Smooth muscle cell (in vitro differentiated cells): ENCODE results near the gene PTPRM. TPM values are rescaled to one million over a fixed set of nuclear protein-coding genes. Genes with fewer than 3 reads are reported as not detected.

Experiments used
- DNase-seq: peaks from one replicate; lab custom pipeline; 2025; ENCODE audit not compliant: unreplicated experiment; lab: John Stamatoyannopoulos, UW
- H2AFZ ChIP-seq: fragments of 200-600 bp; sonication (generic); 2 replicates; pipeline ENCODE4 v1.6.0; 2016; ENCODE audit warnings: antibody characterized with exemption, low read depth, mild to moderate bottlenecking
- H3F3A ChIP-seq: fragments of 200-600 bp; sonication (generic); 2 replicates; pipeline ENCODE4 v1.6.0; 2017; ENCODE audit warnings: antibody characterized with exemption, low read depth
- H3K27ac ChIP-seq: fragments of 200-600 bp; sonication (generic); 2 replicates; pipeline ENCODE4 v1.5.1; 2016; ENCODE audit warnings: low read depth, mild to moderate bottlenecking
- H3K27me3 ChIP-seq: fragments of 200-600 bp; sonication (generic); 2 replicates; pipeline ENCODE4 v1.6.1; 2016; ENCODE audit warnings: low read depth, mild to moderate bottlenecking
- H3K36me3 ChIP-seq: fragments of 200-600 bp; sonication (generic); 2 replicates; pipeline ENCODE4 v1.5.1; 2016; ENCODE audit warnings: low read depth
- H3K4me1 ChIP-seq: fragments of 200-600 bp; sonication (generic); 2 replicates; pipeline ENCODE4 v1.5.1; 2016; ENCODE audit warnings: low read depth
- H3K4me2 ChIP-seq: fragments of 200-600 bp; sonication (generic); 2 replicates; pipeline ENCODE4 v1.6.0; 2016; ENCODE audit warnings: mild to moderate bottlenecking
- H3K4me3 ChIP-seq: fragments of 200-600 bp; sonication (generic); 2 replicates; pipeline ENCODE4 v1.5.1; 2016; ENCODE audit warnings: mild to moderate bottlenecking
- H3K79me2 ChIP-seq: fragments of 200-600 bp; sonication (generic); 2 replicates; pipeline ENCODE4 v1.6.0; 2016; ENCODE audit warnings: low read depth, mild to moderate bottlenecking
- H3K9ac ChIP-seq: fragments of 200-600 bp; sonication (generic); 2 replicates; pipeline ENCODE4 v1.6.0; 2016; ENCODE audit warnings: low read depth
- H3K9me3 ChIP-seq: fragments of 200-600 bp; sonication (generic); replicated peaks from 2 replicates; pipeline ENCODE4 v1.5.1; 2016; ENCODE audit warnings: low read depth
- H4K20me1 ChIP-seq: fragments of 200-600 bp; sonication (generic); 2 replicates; pipeline ENCODE4 v1.6.0; 2016; ENCODE audit warnings: low read depth
- CTCF ChIP-seq: fragments of 200-600 bp; sonication (generic); IDR thresholded peaks from 2 replicates; pipeline ENCODE4 v1.5.1; 2017; ENCODE audit warnings: borderline replicate concordance, mild to moderate bottlenecking, antibody characterized with exemption; ENCODE audit not compliant: insufficient read depth, poor library complexity, severe bottlenecking
- WGBS: methylation state at CpG from one replicate; pipeline ENCODE4 v1.1.7; 2016; ENCODE audit warnings: low lambda C conversion rate; 5-methylcytosine and 5-hydroxymethylcytosine counted together
- polyA plus RNA-seq: library from polyadenylated mRNA; unstranded; fragments of >200 nt; fragmentation: Nextera tagmentation; extraction: Ambion mirVana; gene quantifications from 2 replicates; pipeline ENCODE4 v1.2.1, GENCODE V29; 2016
- total RNA-seq: library from RNA; depleted of rRNA; stranded (reverse); fragments of >200 nt; gene quantifications from 2 replicates; pipeline ENCODE4 v1.2.3, GENCODE V29; 2014

PTPRM gene
- total and polyA plus RNA-seq, 2 experiments from 2014 or later: 57.5 to 115 TPM

GRCh38 chr18:7572822-7573221, 5.7 kb downstream of the PTPRM start:
- Histone ChIP-seq H2AFZ (no peak overlapping the region), H3K79me2 (peaks cover 90% of the 10 kb centered on the region), H3K4me2 (peak overlapping the region; percentile 76), H3K27me3 (no peaks in the 10 kb centered on the region), H3K4me3 (no peak overlapping the region), H3K36me3 (no peaks in the 10 kb centered on the region), H3F3A (peaks cover 18% of the 10 kb centered on the region), H3K9me3 (no peaks in the 10 kb centered on the region), H4K20me1 (peaks cover 70% of the 10 kb centered on the region), H3K9ac (no peak overlapping the region), H3K27ac (peak overlapping the region; percentile 28), H3K4me1 (peaks cover 39% of the 10 kb centered on the region)
- DNase-seq: no peak
- no peak for TF ChIP-seq CTCF
- 33% methylated on average over 2 of the region's 2 CpGs for WGBS

- Histone ChIP-seq H3K9me3 (no peaks in the 10 kb centered on the region), H3K9ac (no peak overlapping the region), H3K4me2 (peak overlapping the region; percentile 22), H3K4me1 (peaks cover 32% of the 10 kb centered on the region), H3K36me3 (no peaks in the 10 kb centered on the region), H3K4me3 (no peak overlapping the region), H3K27me3 (no peaks in the 10 kb centered on the region), H3F3A (peaks cover 18% of the 10 kb centered on the region), H3K27ac (peak overlapping the region; percentile 68), H2AFZ (no peak overlapping the region), H4K20me1 (peaks cover 73% of the 10 kb centered on the region), H3K79me2 (peaks cover 92% of the 10 kb centered on the region)
- WGBS: 38% methylated on average over 2 of the region's 2 CpGs
- no peak for TF ChIP-seq CTCF
- DNase-seq: no peak
These were observed 8.4 kb downstream of the PTPRM start for GRCh38 chr18:7575465-7576028.

GRCh38 chr18:7576077-7576476, 9.0 kb downstream of the PTPRM start:
- Histone ChIP-seq H3K36me3 (no peaks in the 10 kb centered on the region), H3K27me3 (no peaks in the 10 kb centered on the region), H4K20me1 (peaks cover 72% of the 10 kb centered on the region), H3K4me1 (peaks cover 32% of the 10 kb centered on the region), H2AFZ (no peak overlapping the region), H3K4me2 (peak overlapping the region; percentile 22), H3K4me3 (no peak overlapping the region), H3K9me3 (no peaks in the 10 kb centered on the region), H3F3A (peaks cover 18% of the 10 kb centered on the region), H3K27ac (peak overlapping the region; percentile 68), H3K9ac (no peak overlapping the region), H3K79me2 (peaks cover 92% of the 10 kb centered on the region)
- no peak for TF ChIP-seq CTCF
- no peak for DNase-seq

GRCh38 chr18:7576685-7577084, 9.6 kb downstream of the PTPRM start:
- Histone ChIP-seq H3K4me3 (no peak overlapping the region), H3K4me1 (peaks cover 32% of the 10 kb centered on the region), H3K36me3 (no peaks in the 10 kb centered on the region), H3K4me2 (peak overlapping the region; percentile 50), H2AFZ (no peak overlapping the region), H4K20me1 (peaks cover 73% of the 10 kb centered on the region), H3K9ac (no peak overlapping the region), H3K79me2 (peaks cover 92% of the 10 kb centered on the region), H3K9me3 (no peaks in the 10 kb centered on the region), H3K27me3 (no peaks in the 10 kb centered on the region), H3F3A (peaks cover 18% of the 10 kb centered on the region), H3K27ac (peak overlapping the region; percentile 68)
- no peak for TF ChIP-seq CTCF
- no peak for DNase-seq
